ENCODE data around the gene TAF1A.
A peak's percentile ranks its signal among the peaks of the same experiment; 100 is the strongest.

Gene TAF1A

DNA sequence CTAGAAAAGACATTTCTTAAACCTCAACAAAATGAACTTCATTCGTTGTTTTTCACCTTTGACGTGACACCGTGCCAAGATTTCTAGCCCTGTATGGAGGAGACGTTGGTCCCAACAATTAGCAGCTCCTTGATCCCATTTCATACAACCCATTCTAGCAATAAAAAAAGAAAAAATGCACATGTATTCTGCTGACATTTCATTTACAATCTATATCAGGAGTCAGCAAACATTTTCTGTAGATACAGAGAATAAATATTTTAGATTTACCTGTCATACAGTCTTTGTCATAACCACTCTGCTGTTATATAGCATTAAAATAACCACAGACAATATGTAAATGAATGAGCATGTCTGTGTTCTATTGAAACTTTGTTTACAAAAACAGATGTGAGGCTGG, 7.0 kb upstream of the TAF1A start:
- DNase-seq (ENCODE audit: low read depth): no peak

DNA sequence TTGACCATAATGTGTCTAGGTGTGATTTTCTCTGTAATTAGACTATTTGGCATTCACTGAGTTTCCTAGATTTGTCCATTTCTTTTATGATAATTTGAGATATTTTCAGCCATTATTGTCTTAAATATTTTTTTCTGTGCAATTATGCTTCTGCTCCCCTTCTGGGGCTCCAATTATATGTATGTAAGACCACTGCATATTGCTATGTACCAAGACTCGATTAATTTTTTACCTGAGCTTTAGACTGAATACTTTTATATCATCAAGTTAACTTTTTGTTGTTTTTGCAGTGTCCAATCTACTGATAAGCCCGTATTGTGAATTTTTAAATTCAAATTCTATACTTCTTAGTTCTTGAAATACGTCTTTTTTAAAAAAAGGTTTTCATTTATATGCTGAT, 5.1 kb upstream of the TAF1A start:
- no peak for DNase-seq (ENCODE audit: low read depth)

DNA sequence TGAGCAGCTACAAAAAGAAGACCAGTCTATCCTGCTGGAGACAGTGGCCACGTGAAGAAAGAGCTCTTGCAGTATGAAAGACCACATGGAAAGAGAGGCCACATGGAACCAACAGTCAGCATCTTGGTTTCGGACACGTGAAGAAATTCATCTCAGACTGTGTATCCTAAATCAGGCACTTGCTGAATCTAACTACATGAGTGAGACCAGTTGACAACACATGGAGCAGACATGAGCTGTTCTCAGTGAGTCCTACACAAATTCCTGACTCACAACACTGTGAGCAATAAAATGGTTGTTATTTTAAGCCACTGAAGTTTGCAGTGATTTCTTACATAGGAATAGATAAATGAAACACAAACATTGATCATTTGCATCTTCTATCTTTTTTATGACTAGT, 2.4 kb upstream of the TAF1A start:
- no peak for DNase-seq (ENCODE audit: low read depth)

DNA sequence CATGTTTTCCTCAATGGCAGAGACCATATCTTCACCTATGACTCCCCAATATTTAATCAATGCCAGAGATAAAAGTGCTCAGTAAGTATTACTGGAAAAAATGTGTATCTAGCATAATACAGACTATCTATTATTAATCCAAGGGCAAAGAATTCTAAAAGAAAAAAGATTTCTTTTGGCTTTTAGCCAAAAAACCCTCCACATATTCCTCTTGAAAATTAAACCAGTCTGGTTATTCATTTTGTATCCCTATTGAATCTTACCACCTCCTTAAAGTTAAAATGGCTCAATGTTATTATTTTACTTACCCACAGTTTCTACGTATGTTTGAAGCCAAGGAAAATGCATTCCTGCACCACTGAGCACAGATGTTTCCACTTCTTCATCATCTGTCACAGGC, 1.6 kb downstream of the TAF1A start:
- DNase-seq (ENCODE audit: low read depth): no peak

DNA sequence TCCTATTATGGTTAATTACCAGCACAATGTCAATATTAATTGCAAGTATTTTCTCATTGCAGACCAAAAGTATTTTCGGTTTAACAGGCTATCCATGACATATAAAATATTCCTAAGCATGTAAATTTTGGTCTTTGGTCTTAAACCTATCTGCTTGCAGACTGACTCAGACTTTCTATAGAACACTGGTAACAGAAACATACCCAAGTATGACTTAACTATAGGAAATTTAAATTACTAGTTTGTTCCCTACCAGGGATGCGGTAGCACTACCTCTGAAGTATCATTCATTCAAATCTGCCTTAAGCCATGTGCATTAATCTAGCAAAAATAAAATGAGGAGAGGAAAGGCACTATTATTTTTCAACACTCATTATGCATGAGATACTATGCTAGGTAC, 2.9 kb downstream of the TAF1A start:
- DNase-seq (ENCODE audit: low read depth): no peak

DNA sequence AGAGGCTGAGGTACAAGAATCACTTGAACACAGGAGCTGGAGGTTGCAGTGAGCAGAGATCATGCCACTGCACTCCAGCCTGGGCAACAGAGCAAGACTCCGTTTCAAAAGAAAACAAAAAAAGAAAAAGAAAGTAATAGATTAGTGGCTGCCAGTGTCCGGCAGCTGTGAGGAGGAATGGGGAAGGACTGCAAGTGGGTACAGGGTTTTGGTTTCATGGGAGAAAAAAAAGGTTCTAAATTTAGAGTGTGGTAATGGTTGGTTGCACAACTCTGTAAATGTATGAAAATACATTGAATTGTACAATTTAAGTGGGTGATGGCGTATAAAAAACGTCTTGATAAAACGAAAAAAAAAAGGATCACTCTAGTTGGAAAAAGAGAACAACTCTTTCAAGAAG, 6.7 kb downstream of the TAF1A start:
- DNase-seq (ENCODE audit: low read depth): no peak

DNA sequence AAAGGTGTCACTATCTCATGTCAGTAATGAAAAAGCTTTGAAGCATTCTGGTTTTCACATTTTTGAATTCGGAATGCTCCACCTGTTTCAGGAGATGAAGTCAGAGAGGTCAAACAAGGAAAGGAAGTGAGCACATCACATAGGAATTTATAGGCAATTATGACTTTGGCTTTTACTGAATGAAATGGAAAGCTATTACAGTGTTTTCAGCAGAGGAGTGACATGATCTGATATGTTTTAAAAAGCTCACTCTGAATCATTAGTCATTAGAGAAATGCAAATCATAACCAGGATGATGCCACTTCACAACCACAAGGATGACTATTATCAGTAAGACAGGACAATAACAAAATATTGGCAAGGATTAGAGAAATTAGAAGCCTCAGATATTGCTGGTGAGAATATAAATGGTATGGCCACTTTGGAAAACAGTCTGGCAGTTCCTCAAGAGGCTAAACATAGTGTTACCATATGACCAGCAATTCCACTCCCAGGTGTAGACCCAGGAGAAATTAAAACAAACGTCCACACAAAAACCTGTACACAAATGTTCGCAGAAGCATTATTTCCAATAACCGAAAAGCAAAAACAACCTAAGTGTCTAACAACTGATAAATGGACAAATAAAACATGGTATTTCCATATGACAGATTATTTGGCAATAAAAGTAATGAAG, 7.5 kb downstream of the TAF1A start:
- DNase-seq (ENCODE audit: low read depth): no peak

DNA sequence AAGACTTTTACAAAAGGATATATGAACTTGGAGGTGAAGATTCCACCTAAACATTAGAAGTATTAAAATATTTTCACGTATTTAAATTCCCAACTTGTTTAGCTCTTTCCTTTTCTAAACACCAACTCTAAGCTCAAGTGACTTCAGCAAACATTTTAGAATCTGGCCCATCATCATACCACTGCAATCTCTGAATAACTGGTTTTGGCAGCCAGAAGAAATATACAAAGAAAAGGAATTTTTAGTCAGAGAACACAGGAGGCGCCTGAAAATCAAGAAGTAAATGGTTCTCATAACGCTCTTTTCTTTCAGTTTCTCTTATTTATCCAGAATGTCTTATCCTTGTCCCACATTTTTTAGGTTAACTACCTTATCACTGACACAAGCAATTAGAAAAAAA, 10.4 kb downstream of the TAF1A start:
- DNase-seq (ENCODE audit: low read depth): no peak

DNA sequence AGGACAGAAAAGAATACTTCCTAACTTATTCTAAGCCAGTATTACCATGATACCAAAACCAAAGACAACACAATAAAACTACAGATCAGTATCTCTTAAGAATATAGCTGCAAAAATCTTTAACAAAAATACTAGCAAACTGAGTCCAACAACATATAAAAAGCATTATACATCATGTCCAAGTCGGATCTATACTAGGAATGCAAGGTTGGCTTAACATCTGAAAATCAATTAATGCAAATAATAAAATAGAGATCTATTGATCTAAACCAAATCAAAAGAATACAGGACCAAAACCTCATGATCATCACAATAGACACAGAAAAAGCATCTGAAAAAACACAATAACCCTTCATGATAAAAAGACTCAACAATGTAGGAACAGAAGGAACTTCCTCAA, 18.9 kb downstream of the TAF1A start:
- DNase-seq (ENCODE audit: low read depth): no peak

DNA sequence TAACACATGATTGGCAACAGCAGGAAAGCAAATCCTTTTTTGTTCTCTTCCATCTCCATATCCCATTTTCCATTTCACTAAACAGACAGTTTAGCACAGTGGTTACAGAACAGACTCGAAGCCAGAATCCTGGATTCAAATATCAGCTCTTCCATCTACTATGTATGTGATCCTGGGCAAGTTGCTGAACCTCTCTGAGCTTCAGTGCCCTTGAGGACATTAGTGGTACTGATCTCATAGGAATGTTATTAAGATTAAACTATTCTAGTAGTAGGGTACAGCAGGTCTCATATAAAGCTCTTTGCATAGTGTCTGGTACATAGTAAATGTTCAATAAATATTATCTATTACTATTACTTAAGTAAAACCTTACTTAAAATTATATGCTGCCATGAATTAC, 28.1 kb downstream of the TAF1A start:
- no peak for DNase-seq (ENCODE audit: low read depth)

DNA sequence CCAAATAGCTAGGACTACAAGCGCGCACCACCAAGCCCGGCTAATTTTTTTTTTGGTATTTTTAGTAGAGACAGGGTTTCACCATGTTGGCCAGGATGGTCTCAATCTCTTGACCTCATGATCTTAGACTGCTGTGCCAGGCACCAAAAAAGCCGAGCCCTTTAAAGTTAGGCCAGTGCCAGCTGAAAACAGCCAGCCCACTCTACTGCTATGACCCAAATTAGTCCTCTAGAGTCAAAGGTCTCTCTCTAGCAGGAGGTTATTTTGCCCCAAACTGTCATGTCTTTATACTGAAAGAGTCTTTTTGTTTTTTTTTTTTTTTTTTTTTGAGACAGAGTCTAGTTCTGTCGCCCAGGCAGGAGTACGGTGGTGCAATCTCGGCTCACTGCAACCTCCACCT, 32.2 kb downstream of the TAF1A start:
- DNase-seq (ENCODE audit: low read depth): no peak

DNA sequence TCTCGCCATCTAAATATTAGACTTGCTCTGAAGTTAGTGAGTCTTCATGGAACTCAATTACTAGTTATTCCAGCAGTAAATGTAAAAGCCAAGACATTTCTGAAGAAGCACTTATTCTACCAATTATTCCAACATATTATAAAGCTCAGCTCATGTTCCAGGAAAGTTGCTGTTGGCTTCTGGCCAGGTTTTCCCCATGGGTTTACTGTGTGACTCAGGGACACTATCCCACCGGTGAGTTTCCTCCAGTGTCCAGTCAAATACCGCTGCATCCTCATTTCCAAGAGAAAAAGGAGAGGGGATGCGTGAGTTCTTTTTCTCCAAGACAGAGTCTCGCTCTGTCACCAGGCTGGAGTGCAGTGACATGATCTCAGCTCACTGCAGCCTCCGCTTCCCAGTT, 32.6 kb downstream of the TAF1A start:
- DNase-seq (ENCODE audit: low read depth): no peak

DNA sequence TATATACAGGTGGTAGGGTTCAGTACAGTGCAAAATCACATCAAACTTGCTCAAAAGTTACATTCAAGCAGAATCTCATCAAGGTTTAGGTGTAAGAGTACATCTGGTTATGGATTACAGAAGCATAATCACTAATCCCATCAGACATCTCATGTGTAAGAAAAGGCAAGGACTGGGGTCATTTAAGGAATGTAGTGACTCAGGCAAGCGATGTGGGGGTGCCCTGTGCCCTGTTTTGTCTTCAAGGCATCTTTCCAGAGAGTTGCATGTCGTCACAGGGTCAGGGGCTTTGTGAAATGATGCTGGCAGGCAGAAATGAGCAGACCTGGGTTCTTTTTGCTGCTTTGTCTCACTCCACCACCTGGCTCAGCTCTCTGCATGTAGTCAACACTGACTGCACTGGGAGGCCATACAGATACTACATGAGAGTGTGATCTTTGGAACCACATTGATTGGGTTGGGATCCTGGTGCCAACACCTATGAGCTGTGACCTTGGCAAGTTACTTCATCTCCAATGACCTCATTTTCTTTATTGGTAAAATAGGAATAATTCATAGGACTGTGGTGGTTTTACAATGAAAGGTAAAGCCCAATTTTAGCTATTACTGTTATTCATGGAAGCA, 33.6 kb downstream of the TAF1A start:
- DNase-seq (ENCODE audit: low read depth): no peak

DNA sequence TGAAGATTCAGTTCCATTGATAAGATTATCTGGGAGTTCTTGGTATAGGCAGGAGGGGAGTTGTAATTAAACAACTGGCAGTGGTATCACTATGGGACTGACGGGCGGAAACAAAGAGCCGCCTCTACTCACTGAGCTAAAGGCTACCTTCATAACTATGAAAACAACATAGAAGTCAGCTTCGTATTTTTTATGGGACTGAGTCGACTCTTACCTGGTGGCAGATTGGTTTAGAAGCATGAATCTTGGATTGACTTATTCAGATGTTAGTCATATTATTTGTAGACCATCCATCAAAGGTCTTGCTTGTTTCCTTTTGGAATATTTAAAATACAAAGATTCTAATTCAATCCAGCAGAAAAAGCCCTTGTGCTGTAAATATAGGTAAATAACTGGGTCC, 35.6 kb downstream of the TAF1A start:
- DNase-seq (ENCODE audit: low read depth): no peak

DNA sequence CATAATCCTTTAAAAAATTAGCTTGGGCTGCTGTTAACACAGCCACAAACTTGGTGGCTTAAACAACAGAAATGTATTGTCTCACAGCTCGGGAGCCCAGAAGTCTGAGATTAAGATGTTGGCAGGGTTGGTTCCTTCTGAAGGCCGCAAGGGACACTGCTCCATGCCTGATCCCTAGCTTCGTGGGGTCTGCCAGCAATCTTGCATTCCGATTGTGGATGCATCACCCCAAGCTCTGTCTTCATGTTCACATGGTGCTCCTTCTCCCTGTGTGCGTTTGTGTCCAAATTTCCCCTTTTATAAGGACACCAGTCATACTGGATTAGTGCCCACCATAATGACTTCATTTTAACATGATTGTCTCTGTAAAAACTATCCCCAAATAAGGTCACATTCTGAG, 36.9 kb downstream of the TAF1A start:
- peak; percentile 25 for DNase-seq (ENCODE audit: low read depth)

DNA sequence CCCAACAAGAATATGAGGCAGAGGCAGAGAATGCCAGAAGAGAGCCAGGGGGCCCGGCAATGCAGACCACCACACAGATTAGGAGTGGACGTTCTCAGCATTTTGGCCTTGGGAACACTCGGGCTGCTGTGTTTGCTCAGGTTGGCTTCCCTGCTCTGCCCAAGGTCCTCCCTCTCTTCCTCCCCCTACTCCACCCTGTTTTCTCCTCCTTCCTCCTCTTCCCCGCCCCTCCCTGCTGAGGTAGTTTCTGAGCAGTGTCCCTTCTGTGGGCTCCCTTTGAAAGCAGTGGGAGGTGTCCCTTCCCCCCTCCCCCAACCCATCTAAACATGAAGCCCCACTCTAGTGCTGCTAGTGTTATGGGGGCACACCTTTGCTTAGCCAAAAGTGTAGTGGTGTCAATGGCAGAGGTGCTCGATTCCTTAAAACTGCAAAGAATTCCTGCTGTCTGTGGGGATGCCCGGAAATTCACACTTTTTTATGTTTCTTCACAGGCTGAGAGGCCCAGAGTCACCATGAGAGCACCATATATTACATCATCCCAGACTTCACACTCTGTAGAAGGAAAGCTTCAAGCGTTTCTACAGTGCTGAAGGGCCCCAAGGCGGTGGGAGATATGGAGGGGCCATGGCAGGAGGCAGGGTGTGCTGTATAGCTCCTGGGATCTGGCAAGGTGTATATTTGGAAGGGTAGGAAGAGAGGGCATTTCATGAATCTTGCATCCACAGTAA, 41.6 kb downstream of the TAF1A start, which contains the start of gene HHIPL2:
TSS of gene HHIPL2 (minus strand) at position 161 of the 728 bp plus-strand sequence. CDS start at position 101, 60 bp downstream.
- DNase-seq (ENCODE audit: low read depth): no peak

DNA sequence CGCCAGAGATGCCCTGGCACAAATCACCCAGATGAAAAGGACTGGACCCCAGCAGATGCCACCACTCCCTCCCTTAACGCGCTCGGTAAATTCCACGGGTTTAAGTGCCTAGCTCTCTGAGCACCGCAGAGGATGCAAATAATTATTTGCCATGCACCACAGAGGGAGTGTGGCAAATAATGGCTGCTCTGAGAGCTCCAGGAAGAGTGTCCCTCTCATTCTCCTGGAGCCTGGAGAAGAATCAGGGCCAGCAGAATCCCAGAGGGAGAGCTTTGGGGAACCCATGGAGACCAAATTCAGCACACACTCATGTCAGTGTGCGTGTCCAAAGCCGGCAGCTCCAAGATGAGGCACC, 42.5 kb downstream of the TAF1A start:
- DNase-seq (ENCODE audit: low read depth): no peak

DNA sequence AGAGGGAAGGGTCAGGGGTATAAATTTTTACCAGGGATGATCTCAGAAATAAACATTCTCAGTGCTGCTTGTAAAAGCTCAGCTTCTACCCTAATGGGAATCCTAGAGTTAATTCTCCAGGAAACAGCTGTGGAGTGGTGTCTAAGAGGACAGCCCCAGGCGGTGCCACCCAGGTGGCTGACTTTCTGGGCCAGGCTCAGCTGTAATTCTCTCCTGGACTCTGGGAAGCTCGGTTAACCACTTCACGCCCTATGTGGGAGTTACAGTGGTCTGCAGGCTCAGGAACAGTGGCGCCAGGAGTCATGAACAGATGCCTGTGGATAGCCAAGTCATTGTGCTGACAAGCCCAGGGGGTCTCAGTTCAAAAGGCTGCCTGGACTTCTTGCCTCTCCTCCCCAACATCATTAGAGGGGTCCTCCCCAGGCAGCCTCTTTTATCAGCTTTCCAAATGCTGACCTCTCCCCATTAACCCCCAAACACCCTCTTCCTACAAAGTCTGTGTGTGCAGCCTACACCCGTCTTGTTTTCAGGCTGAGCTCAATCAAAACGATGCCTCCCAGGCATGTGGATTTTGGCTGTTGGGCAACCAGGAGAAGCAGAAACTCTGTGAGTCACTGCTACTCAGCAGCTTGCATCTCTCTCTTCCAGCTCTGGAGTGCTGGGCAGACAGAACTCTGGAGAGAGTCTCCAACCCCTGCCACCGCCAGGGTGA, 43.0 kb downstream of the TAF1A start:
- DNase-seq (ENCODE audit: low read depth): peak; percentile 82

DNA sequence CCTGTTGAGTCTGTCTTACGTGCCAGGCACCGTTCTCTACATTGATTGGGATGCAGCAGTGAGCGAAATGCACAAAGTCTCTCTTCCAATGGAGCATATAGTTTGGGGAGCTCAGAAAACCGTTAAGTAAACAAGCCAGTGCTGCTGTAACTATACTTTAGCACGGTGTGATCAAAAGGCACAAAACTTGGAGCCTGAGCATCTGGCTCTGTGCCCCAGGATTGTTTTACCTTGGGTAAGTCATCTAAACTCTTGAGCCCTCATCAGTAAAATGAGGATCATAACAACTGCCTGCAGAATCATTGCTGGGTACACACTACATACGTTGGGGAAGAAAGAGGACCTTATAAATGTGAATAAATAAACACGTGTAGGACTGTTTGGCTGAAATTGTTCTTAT, 43.6 kb downstream of the TAF1A start:
- no peak for DNase-seq (ENCODE audit: low read depth)

DNA sequence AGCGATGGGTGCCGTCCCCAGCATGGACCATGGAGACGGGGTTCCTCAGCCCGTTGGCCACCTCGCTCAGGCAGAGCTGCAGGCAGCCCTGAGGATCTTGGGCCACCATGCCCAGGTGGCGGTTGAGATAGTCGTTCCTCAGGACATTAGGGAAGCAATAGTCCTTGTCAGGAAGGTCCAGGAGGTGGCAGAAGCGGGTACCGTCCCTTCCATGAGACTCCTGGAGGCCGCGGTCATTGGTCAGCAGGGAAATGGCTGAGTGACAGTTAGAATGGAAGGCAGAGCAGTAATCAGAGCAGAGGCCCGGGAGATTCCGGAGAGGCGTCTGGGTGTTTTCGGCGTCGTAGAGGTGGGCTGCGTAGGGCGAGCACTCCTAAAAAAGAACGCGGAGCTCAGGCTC, 45.9 kb downstream of the TAF1A start:
- DNase-seq (ENCODE audit: low read depth): no peak

DNA sequence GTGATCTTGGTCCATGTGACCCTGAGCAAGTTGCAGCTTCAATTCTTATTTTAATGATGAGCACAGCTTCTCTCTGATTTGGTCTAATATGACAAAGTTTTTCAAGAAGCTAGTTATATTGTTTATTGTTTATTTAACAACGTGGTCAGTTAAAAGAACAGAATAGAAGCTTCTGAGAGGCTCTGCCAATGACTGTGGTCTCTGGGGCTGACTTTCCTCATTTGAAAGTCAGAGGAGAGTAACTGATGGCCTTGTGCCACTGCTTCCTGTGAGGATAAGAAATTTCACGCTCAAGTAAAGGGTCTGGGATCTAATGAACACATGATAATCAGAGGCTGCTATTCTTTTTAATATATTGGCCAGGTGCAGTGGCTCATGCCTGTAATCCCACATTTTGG, 49.1 kb downstream of the TAF1A start:
- no peak for DNase-seq (ENCODE audit: low read depth)

DNA sequence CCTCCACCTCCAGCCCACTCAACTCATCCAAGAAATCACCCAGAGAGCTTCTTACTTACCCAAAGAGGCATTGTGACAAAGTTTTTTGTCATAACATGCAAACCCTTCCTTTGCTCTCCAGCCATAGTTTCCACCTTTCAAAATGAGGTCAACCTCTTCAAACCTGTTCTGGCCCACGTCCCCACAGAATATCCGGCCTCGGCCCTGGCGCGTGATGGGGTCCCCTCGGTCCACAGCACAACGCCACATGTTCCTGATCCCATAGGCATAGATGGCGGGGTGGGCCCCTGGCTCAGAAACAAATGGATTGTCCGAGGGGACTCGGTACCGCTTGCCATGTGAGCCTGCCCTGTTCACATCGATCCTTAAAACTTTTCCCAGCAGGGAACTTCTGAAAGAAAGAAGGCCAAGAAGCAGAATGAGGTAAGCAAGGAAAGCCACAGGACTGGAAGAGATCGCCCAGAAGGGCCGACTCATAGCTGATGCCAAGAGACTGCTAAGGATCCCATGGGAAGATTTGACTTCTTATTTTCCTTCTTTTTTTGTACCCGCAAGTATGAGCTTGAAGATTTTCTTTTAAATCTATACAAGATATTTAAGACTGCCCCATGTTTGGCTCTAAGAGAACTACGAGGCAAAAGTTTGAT, 49.7 kb downstream of the TAF1A start:
- no peak for DNase-seq (ENCODE audit: low read depth)
